HG02759 (cell line): ENCODE measurements around the gene DSG2.
"Not testable (repeated sequence)": the region's sequence is repeated elsewhere in the genome, so short reads cannot be mapped to it uniquely, and the experiment has no call there.

Source experiments
- ATAC-seq: cut with Tn5 transposase; IDR thresholded peaks from one replicate; pipeline ENCODE4 v1.9.1; 2021; ENCODE audit warnings: mild to moderate bottlenecking, moderate library complexity; ENCODE audit not compliant: unreplicated experiment

The DSG2 gene

GRCh38 chr18:31497836-31498573, at the start of gene DSG2:
TSS of gene DSG2 (plus strand) at chr18:31498177. CDS start at chr18:31498252, 75 bp downstream.
- peak; percentile 61 for ATAC-seq

- ATAC-seq = no peak
Observed at GRCh38 chr18:31450409-31450808, 47.6 kb upstream of the DSG2 start.

- no peak for ATAC-seq
Observed at GRCh38 chr18:31451625-31452024, 46.4 kb upstream of the DSG2 start.

- no peak for ATAC-seq
Observed at GRCh38 chr18:31454066-31454708, 43.8 kb upstream of the DSG2 start.

GRCh38 chr18:31469629-31470028, 28.3 kb upstream of the DSG2 start:
- ATAC-seq = no peak

- no peak for ATAC-seq
Observed at GRCh38 chr18:31478688-31479087, 19.3 kb upstream of the DSG2 start.

GRCh38 chr18:31482051-31482450, 15.9 kb upstream of the DSG2 start:
- no peak for ATAC-seq

GRCh38 chr18:31483396-31483795, 14.6 kb upstream of the DSG2 start:
- ATAC-seq = no peak

- ATAC-seq = no peak
Observed at GRCh38 chr18:31484461-31484860, 13.5 kb upstream of the DSG2 start.

GRCh38 chr18:31486165-31486564, 11.8 kb upstream of the DSG2 start:
- ATAC-seq = no peak

- no peak for ATAC-seq
Observed at GRCh38 chr18:31487246-31488015, 10.5 kb upstream of the DSG2 start.

- no peak for ATAC-seq
Observed at GRCh38 chr18:31489311-31489710, 8.7 kb upstream of the DSG2 start.

- peak; percentile 81 for ATAC-seq
Observed at GRCh38 chr18:31490387-31490786, 7.6 kb upstream of the DSG2 start.

- no peak for ATAC-seq
Observed at GRCh38 chr18:31490833-31491232, 7.1 kb upstream of the DSG2 start.

- ATAC-seq = no peak
Observed at GRCh38 chr18:31491586-31491985, 6.4 kb upstream of the DSG2 start.

- ATAC-seq = no peak
Observed at GRCh38 chr18:31492671-31493070, 5.3 kb upstream of the DSG2 start.

GRCh38 chr18:31493171-31493570, 4.8 kb upstream of the DSG2 start:
- ATAC-seq = no peak

GRCh38 chr18:31493941-31494340, 4.0 kb upstream of the DSG2 start:
- no peak for ATAC-seq

- not testable (repeated sequence) for ATAC-seq
Observed at GRCh38 chr18:31494705-31495244, 3.2 kb upstream of the DSG2 start.

GRCh38 chr18:31497404-31497835, 557 bp upstream of the DSG2 start:
- ATAC-seq = no peak
